IPS-NIHi11 (cell line): ENCODE data around the gene KRTAP10-2.
"Not testable (repeated sequence)": the region's sequence is repeated elsewhere in the genome, so short reads cannot be mapped to it uniquely, and the experiment has no call there.

Experiments used
- DNase-seq: peaks from one replicate; pipeline ENCODE4 v3.0.0; 2012; ENCODE audit warnings: mixed read lengths, low spot score

KRTAP10-2 gene

DNA sequence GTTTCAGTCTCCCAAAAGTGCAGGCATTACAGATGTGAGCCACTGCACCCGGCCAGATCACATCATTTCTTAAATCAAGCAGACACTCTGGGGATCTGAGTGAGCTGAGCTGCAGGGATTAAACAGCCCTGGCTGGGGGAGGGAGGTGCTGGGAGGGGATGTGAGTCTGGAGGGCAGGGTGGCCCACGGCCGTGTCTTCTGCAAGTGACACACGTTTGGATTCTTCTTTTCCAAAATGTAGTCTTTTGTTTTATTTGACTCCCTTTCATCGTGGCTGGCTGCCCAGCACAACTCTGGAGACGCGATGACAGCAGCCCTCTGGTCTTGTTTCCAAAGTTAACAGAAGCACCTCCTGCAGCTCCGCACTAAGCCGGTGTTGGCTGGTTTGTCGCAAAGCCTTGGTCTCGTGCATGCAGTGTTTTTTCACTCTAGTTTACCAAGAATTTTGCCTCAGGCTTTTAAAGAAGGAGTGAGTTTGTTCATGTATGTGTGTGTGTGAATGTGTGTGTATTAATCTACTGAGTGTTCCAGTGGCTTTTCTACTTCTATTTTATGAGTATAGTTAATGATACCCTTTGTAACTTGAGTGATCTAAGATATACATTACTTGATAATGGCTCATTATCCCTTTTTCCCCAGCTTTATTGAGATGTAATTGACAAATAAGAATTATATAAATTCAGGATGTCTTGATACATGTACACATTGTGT is 31.9 kb upstream of the KRTAP10-2 start:
- no peak for DNase-seq

DNA sequence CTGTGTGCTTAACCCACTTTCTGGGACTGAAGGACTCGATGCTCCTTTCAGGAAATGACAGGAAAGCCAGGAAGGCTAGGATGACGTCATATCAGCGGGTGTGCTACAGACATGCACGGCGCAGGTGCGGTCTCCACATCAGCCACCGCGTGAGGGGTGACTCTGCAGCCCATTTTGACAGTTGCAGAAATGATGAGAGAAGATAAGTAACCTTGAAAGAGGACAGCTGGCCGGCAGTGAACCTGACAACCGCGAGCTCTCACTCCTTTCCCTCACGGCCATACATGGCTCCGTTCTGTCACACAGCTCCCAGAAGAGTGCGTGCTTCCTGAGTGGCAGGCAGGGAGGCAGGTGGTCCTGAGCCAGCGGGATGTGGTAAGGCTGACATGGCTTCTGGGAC is 30.8 kb upstream of the KRTAP10-2 start:
- no peak for DNase-seq

DNA sequence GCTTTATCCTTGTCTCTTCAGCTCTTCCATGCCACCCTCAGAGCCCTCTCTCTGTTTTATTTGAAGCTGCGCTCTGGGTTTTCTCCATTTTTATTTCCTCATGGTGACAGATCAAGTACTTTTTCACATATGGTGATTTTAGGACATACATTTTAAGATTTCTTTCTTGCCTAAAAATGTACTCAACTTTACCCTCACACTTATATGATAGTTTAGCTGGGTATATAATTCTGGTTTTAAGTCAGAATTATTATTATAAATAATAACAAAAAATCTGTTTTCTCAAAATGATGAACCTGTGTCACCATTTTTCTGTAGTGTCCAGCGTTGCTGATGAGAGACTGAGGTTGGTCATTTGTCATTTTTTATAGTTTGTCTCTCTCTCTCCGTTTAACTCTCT is 29.9 kb upstream of the KRTAP10-2 start:
- DNase-seq, result no peak

DNA sequence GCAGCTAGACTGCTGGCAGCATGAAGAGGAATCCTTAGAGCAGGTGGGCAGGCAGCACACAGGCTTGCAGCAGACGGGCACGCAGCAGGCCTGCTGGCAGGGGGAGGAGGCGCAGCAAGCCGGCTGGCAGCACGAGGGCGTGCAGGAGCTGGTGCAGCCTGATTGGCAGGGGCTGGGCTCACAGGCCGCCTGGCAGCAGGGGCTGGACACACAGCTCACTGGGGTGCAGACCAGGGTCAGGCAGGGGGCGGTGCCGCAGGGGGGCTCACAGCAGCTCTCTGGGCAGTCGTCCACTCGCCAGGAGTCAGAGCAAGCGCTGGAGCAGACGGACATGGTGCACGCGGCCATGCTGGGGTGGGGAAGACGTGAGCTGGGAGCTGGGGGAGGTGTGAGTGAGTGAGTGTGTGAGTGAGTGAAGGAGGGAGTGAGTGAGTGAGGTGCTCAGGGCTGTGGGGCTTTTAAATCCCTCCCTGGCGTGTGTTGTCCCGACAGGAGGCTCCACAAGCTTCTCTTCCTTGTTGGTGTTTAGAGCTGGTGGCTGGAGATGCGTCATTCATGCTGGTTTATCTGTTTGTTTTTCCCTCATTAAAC is 29.0 kb upstream of the KRTAP10-2 start, which contains the start of gene KRTAP10-5:
Gene KRTAP10-5, minus strand, starts transcription at position 374 of the 591 bp plus-strand sequence. Its CDS starts 26 bp downstream, at position 348.
- DNase-seq, result not testable (repeated sequence)

DNA sequence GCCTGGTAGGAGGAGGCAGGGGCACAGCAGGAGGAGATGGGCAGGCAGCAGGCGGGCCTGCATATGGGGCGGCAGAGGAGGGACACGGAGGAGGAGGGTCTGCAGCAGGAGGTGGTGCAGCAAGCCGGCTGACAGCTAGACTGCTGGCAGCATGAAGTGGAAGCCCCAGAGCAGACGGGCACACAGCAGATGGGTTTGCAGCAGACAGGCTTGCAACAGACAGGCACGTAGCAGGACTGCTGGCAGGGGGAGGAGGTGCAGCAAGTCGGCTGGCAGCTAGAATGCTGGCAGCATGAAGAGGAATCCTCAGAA is 28.5 kb upstream of the KRTAP10-2 start:
- DNase-seq, result no peak

DNA sequence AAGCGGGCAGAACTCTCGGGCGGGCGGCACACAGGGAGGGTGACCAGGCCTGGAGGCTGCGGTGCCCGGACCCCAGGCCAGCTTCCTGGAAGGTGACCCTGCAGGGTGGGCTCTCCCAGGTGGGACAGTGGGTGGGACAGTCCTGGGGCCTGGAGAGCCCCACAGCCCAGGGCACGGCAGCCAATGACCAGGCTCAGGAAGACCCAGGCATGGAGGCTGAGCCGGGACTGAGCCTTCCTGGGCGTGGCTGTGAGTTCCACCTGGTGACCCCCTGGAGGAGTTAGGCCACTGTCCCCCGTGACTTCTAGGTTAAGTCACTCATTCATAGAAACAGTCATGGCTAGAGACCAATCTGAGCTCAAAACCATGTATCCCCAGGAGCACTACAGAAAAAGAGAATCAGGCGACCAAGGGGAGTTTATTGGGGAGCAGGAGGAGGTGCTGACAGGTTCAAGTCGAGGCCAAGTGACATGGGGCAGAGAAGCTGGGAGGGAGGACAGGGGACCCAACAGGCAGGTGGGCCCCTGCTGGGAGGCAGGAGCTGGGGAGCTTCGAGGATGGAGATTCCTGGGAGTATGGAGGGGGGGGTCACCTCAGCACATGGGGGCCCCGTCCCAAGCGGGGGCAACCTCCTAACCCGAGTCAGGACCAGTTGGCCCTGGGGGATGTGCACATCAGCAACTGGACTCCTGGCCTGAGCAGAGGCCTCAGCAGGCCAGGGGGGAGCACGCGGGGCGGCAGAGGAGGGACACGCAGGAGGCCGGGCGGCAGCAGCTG is 27.9 kb upstream of the KRTAP10-2 start:
- no peak for DNase-seq

DNA sequence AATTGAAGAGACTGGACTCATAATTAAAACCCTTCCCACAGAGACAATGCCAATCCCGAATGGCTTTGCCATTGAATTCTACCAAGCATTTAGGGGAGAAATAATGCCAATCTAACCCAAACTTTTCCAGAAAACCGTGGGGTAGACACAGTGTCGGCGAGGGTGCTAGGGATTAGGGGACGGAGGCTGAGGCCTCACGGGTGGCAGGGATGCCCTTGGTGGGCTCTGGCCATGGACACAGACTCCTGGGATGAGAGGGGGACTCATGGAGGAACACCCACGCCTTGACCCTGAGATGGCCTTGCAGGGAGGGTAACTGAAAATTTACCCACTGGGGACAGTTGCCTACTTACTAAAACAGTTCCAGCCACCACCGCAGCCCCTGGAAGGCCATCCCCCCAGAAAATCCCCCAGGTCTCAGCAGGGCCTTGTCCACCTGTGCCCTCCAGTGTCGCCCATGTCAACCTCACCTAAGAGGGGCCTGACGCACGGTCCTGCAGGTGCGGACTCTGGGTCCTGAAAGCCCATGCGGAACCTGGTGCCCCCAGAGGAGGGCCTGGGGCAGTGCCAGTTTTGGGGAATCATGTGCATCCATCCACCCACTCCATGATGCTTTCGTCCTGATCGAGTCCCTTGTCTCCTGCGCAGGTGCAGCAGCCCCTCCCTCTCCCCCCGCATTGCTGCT is 27.2 kb upstream of the KRTAP10-2 start:
- no peak for DNase-seq

DNA sequence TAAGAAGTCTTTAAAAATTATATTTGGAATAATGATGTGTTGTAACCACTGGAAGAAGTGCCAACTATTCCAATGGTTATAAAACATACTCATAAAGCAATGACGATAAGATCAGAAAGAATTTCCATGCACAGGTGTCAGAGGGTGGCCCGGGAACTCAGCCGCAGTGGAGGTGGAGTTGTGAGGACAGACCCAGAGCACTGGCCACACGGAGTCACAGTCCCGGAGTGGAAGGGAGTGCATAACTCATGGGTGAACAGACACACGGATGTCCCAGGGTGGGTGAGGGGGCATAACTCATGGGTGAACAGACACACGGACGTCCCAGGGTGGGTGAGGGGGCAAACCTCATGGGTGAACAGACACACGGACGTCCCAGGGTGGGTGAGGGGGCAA is 24.7 kb upstream of the KRTAP10-2 start:
- no peak for DNase-seq

DNA sequence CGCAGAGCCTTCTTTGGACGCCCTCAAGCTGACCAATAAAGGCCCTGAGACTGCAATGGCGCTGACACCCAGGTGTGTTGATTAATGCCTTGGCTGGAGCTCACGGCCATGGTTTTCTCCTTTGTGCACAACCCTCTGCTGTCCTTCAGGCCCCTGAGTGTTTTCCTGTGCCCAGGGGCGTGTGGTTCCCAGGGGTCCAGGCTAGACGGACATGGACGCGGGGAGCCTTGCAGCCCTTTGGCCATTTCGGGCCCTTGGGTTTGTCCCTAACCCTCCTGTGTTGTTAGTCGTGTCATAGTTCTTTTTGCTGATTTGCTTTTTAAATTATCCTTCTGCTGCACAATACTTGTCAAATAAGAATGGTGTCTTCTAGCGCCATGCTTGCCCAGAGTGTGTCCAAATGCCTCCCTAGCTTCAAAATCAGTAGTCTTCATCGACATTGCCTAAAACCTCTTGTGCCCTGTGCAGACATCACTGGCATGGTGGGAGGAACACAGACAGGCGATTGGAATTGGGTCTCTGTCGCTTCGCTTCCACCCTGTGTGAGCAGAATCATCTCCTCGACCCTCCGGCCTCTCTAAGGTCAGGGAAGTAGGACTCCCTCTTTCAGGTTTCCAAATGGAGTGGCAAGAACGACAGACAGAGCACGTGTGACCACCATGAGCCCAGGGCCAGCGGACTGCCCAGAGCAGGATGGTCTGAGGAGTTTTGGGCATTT is 24.2 kb upstream of the KRTAP10-2 start:
- DNase-seq, result no peak

DNA sequence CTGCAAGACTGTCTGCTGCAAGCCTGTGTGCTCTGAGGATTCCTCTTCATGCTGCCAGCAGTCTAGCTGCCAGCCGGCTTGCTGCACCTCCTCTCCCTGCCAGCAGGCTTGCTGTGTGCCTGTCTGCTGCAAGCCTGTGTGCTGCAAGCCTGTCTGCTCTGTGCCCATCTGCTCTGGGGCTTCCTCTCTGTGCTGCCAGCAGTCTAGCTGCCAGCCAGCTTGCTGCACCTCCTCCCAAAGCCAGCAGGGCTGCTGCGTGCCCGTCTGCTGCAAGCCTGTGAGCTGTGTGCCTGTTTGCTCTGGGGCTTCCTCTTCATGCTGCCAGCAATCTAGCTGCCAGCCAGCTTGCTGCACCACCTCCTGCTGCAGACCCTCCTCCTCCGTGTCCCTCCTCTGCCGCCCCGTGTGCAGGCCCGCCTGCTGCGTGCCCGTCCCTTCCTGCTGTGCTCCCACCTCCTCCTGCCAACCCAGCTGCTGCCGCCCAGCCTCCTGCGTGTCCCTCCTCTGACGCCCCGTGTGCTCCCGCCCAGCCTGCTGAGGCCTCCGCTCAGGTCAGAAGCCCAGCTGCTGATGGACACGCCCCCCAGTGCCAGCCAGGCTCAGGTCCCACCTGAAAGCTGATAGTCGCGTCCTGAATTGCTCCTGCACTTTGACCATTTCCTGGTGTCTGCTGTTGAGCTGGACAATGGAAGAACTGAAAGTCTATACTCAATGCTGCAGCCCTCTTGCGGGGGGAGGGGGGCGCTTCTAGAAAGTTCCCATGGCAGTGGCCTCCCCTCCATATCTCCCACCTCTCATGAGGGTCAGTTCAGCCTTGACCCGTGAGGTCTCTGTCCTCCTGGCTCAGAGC is 23.4 kb upstream of the KRTAP10-2 start:
- DNase-seq, result peak; percentile 76

DNA sequence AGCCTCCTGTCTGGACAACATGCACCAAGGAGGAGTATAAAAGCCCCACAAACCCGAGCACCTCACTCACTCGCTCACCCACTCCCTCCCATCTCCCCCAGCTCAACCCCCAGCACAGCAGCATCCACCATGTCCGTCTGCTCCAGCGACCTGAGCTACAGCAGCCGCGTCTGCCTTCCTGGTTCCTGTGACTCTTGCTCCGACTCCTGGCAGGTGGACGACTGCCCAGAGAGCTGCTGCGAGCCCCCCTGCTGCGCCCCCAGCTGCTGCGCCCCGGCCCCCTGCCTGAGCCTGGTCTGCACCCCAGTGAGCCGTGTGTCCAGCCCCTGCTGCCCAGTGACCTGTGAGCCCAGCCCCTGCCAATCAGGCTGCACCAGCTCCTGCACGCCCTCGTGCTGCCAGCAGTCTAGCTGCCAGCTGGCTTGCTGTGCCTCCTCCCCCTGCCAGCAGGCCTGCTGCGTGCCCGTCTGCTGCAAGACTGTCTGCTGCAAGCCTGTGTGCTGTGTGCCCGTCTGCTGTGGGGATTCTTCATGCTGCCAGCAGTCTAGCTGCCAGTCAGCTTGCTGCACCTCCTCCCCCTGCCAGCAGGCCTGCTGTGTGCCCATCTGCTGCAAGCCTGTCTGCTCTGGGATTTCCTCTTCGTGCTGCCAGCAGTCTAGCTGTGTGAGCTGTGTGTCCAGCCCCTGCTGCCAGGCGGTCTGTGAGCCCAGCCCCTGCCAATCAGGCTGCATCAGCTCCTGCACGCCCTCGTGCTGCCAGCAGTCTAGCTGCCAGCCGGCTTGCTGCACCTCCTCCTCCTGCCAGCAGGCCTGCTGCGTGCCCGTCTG is 22.5 kb upstream of the KRTAP10-2 start, which contains the start of gene KRTAP10-4:
Gene KRTAP10-4, plus strand, starts transcription at position 100 of the 827 bp plus-strand sequence. Its CDS starts 30 bp downstream, at position 130.
- not testable (repeated sequence) for DNase-seq

DNA sequence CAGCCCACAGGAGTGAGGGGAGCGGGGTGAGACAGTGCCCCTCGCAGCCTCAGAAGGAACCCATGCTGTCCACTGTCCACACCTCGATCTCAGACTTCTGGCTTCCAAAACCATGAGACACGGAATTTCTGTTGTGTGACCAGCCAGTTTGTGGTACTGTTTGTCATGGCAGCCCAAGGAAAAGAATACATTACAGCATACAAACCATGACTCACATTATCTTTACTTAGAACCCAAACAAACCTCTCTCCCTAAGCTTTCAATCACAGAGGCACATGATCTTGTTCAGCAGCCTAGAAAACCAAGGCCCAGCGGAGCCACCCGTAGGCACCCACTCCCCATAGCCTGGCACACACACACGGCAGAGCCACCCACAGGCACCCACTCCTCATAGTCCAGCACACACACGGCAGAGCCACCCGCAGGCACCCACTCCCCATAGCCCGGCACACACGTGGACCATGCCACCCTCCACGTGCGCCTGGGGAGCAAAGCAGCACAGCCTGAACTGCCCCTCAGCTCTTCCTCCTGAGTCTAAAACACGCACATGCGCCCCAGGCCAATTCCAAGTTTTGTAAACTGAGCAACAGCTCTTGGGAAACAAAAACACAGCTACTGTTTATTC is 21.8 kb upstream of the KRTAP10-2 start:
- DNase-seq, result no peak

DNA sequence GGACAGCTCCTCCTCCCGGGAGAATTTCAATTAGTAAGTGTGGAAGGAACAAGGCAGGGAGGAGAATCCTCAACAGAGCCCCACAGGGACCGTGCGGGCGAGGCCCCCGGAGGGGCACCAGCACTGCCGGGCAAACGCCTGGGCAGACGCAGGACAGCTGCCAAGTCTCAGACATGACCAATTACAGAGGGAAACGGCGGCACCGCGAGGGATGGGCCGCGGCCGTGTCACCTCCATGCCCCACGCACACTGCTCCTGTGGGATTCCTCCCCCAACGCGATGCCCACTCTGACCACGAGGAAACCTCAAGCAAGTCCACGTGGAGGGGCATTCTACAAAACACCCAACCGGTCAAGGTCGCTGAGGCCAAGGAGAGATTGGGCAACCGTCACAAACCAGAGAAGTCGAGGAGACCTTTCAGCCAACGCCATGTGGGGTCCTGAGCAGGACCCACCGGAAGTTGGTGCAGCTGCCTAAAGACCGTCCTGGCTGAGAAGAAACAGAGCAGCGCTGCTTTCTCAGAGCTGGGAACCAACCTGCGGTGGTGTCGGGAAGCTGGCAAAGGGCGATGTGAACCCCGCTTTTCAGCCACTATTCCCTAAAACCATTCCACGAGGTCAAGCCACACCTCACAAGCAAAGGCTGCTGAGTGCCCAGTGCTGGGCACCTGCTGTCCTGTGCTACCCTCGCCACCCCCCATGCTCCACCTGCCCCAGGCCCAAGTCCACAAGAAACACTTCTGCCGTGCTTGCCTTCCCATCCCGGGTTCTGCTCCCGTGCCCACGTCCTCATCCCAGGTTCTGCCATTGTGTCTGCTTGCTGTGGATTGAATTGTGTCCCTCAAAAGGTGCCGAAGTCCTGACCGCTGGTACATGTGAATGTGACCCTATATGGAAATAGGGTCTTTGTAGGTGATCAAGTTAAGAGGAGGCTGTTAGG is 20.8 kb upstream of the KRTAP10-2 start:
- DNase-seq, result no peak

DNA sequence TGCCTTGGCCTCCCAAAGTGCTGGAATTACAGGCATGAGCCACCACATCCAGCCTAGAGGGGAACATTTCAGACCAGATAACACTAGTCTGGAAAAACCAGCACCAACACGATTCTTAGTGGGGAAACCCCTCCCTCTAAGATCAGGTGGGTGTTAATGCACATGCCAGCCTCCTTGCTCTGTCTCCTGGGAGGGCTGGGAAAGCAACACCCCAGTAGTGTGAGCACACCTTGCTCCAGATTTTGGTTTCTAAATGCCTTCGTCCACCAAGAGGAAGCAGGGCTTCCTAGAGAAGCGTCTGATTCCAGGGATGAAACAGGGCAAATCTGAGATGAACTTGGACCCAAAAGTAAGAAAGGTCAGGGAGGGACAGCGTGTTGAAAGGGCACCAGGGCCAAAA is 20.0 kb upstream of the KRTAP10-2 start:
- no peak for DNase-seq

DNA sequence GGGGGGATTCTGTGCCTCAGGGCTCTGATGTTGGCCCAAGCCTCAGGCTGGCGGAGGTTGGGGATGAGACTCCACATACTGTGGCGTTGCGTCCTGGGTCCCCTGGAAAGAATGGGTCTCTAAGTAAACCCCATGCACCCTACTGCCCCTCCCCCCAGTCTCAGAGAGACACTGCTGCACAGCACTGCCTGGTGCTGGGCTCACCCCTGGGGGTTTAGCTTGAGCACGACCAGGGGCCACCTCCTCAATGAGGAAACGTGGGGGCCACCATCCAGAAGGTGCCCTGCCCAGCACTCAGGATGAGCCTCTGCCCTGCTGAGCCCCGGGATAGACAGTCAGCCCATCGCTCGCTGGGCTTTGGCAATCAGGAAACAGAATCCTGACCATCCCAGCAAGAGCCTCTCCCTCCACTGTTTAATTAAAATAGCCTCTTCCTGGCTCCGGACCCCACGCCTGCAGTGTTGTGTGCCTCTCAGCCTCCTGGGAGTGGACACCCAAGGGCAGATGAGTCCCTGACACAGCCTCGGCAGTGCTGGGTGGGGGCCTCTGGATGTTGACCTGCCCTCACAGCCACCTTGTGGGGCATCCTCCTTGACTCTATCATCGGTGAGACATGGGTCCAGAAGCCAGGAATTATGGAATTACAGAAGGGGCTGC is 18.7 kb upstream of the KRTAP10-2 start:
- no peak for DNase-seq

DNA sequence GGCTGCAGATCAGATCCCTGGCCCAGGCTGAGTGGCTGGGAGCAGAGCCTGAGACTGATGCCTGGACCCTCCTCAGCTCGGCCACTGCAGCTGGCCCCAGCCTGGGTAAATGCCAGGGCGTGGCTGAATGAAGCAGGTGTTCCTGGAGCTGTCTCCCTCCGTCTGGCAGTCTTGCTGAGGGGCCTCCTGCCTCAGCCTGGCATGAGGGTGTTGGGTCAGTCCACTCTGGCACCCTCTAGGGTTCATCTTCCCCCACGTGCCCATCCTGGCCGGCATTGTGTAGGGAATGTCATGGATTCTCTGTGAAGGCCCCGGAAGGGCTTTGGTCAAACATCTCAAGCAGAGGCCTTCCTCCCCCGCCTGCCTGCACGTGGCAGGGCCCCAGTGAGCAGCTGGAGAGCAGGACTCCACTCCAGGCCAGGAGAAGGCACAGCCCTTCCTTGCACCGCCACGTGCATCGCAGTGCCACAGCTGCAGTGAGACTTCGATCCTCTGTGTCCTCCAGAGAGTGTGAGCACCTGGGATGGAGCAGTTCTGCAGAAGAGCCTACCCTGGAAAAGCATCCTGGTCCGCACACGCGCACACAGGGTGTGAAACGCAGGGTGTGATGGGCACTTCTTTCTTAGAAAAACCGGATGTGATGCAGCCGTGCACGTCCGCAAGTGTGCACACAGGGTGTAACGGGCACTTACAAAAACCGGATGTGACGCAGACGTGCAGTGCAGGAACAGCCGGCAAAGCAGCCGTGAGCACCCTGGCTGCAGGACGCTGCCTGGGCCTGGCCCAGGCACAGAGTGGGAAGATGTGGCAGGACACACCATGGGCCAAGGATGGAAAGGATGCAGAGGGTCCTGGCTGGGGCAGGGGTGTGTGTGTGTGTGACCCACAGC is 17.6 kb upstream of the KRTAP10-2 start:
- no peak for DNase-seq

DNA sequence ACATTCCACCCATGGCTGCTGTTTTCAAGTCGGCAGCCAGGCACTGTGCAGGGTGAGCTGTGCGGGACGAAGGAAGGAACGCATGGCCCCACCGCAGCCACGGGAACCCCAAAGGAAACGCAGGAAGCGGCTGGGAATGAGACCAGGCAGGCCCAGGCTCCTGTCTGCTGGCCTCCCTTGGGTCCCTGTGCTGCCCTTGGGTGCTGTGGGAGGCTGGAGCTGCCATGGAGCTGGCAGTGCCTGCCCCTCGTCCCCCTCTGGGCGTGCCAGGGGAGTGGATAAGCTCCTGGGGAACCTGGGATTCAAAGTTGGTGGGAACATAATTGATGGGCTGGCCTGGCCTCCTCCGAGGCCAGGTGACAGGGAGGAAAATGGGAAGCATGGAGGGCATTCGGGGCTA is 17.0 kb upstream of the KRTAP10-2 start:
- DNase-seq, result no peak
